Nephron progenitor cell (in vitro differentiated cells): Measurements from ENCODE around the gene CCDC54.

ENCODE experiments used
- DNase-seq: peaks from one replicate; pipeline ENCODE4 v3.0.0; 2021
- H3K27ac Mint-ChIP-seq: 2 replicates; pipeline ENCODE4 v1.8.0; 2021; ENCODE audit warnings: mild to moderate bottlenecking, moderate library complexity, mixed read lengths
- H3K27me3 Mint-ChIP-seq: 2 replicates; pipeline ENCODE4 v1.8.0; 2021; ENCODE audit warnings: mild to moderate bottlenecking, low read depth, mixed read lengths; ENCODE audit not compliant: poor library complexity
- H3K36me3 Mint-ChIP-seq: 2 replicates; pipeline ENCODE4 v1.8.0; 2021; ENCODE audit warnings: low read depth, mixed read lengths
- H3K4me1 Mint-ChIP-seq: 2 replicates; pipeline ENCODE4 v1.8.0; 2021; ENCODE audit warnings: mixed read lengths
- H3K4me3 Mint-ChIP-seq: 2 replicates; pipeline ENCODE4 v1.8.0; 2021; ENCODE audit warnings: mild to moderate bottlenecking, moderate library complexity, mixed read lengths
- H3K9me3 Mint-ChIP-seq: 2 replicates; pipeline ENCODE4 v1.8.0; 2021; ENCODE audit warnings: mild to moderate bottlenecking, moderate library complexity, mixed read lengths
- CTCF ChIP-seq: fragments of 200-600 bp; sonication (generic); IDR thresholded peaks from 2 replicates; pipeline ENCODE4 v1.5.0; 2021; ENCODE audit warnings: antibody characterized with exemption

Gene CCDC54

GRCh38 chr3:107367353-107367752 is 9.9 kb upstream of the CCDC54 start:
- peaks cover 6% of the 10 kb centered on the region for H3K4me1 Mint-ChIP-seq
- no peaks in the 10 kb centered on the region for H3K36me3 Mint-ChIP-seq
- H3K9me3 Mint-ChIP-seq = no peaks in the 10 kb centered on the region
- TF ChIP-seq CTCF = no peak
- DNase-seq = no peak
- H3K27ac Mint-ChIP-seq = no peak overlapping the region
- no peak overlapping the region for H3K4me3 Mint-ChIP-seq
- H3K27me3 Mint-ChIP-seq = no peaks in the 10 kb centered on the region

DNA sequence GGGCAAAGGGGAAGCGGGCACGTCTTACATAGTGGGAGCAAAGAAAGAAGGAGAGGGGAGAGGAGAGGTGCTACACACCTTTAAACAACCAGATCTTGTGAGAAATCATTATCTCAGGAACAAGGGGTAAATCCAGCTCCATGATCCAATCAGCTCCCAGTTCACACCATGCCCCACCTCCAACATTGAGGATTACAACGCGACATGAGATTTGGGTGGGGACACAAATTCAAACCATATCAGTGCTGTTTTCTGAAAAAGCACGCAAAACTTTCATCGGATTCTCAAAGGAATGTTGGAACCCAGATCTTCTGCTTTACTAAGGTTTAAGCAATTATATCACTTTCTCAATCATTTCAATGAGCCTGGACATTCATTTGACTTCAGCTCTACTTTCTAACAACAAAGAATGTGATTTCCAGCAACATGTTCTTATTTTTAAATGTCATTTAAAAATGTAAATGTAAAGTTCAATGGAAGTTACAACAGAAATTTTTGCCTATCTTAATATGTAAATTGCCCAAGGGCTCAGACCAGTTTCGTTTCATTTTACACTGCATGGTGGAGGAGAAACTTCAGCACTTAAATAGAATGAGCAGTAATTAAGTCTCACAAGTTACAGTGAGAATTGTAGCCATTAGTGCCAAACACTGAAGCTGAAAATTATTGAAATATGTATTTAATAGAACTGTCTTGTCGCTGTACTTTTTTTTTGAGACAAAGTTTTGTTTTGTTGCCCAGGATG is 8.4 kb upstream of the CCDC54 start:
- Mint-ChIP-seq H3K36me3 (no peaks in the 10 kb centered on the region), H3K27ac (no peak overlapping the region), H3K4me1 (peaks cover 6% of the 10 kb centered on the region), H3K9me3 (no peaks in the 10 kb centered on the region), H3K27me3 (no peaks in the 10 kb centered on the region), H3K4me3 (no peak overlapping the region)
- no peak for TF ChIP-seq CTCF
- no peak for DNase-seq

DNA sequence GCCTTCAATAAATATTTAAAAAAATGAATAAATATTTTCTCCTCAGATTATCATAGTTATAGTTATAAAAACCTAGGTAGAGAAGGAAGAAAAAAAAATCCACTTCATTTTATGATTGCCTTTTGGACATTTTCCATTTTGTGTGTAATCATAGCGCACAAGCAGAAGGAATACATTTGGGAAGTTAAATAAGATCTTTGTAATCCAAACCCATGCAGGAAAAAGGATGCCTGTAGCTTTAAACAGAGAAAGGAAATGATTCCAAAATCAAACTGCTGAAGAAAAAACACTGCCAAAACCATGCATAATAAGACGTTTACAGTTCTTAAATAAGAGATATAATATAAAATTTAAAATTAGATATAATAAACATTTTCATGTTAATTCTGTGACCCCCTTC is 7.4 kb upstream of the CCDC54 start:
- no peak for TF ChIP-seq CTCF
- Mint-ChIP-seq H3K4me3 (no peak overlapping the region), H3K9me3 (no peaks in the 10 kb centered on the region), H3K4me1 (peaks cover 6% of the 10 kb centered on the region), H3K36me3 (no peaks in the 10 kb centered on the region), H3K27ac (no peak overlapping the region), H3K27me3 (no peaks in the 10 kb centered on the region)
- DNase-seq = no peak

DNA sequence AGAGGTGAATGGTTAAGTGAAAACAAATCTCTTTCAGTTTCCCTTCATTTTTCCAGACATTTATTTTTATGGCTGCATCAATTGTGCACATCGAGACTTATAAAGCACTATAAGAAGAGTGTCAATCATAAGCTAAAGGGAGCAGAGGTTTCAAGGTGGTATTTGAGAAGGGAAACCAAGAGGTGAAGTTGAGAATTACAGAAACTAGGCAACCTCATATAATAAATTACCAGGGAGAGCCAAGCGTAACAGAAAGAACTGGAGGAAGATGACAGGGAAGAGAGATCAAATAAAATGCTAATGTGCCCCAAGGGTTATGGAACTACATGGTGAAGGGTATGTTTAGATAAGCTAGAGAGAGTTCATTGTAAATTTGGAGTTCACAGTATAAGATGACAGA is 6.3 kb upstream of the CCDC54 start:
- Mint-ChIP-seq H3K4me3 (no peak overlapping the region), H3K27me3 (no peaks in the 10 kb centered on the region), H3K4me1 (peaks cover 6% of the 10 kb centered on the region), H3K9me3 (no peaks in the 10 kb centered on the region), H3K27ac (no peak overlapping the region), H3K36me3 (no peaks in the 10 kb centered on the region)
- TF ChIP-seq CTCF = no peak
- DNase-seq = no peak

GRCh38 chr3:107372506-107372905 is 4.7 kb upstream of the CCDC54 start:
- Mint-ChIP-seq H3K4me1 (peaks cover 6% of the 10 kb centered on the region), H3K9me3 (no peaks in the 10 kb centered on the region), H3K27me3 (no peaks in the 10 kb centered on the region), H3K4me3 (no peak overlapping the region), H3K36me3 (no peaks in the 10 kb centered on the region), H3K27ac (peak overlapping the region; percentile 89)
- DNase-seq = no peak
- TF ChIP-seq CTCF = no peak

- Mint-ChIP-seq H3K4me1 (peaks cover 6% of the 10 kb centered on the region), H3K27ac (no peak overlapping the region), H3K9me3 (no peaks in the 10 kb centered on the region), H3K27me3 (no peaks in the 10 kb centered on the region), H3K36me3 (no peaks in the 10 kb centered on the region), H3K4me3 (no peak overlapping the region)
- TF ChIP-seq CTCF = no peak
- no peak for DNase-seq
Measured at GRCh38 chr3:107373896-107374295, 3.3 kb upstream of the CCDC54 start.
